WTC11 (cell line): ENCODE measurements around the gene UPF2. TPM values are rescaled to one million over a fixed set of nuclear protein-coding genes. Genes with fewer than 3 reads are reported as not detected.

Experiments
- ATAC-seq: fragments of 200-7000 bp; cut with Tn5 transposase; 2 replicates; pipeline ENCODE4 v1.10.0; 2021; ENCODE audit warnings: mild to moderate bottlenecking, moderate library complexity
- CTCF ChIA-PET: fragments of 300-600 bp; sonication (Branson Sonifier 250); formaldehyde crosslinking; loops from one replicate; lab custom pipeline; 2021; ENCODE audit warnings: antibody characterized with exemption; lab: Charles Lee
- POLR2A ChIA-PET: fragments of 350-600 bp; sonication (Branson Sonifier 250); formaldehyde crosslinking; loops from one replicate; lab custom pipeline; 2021; ENCODE audit warnings: antibody characterized with exemption; lab: Charles Lee
- DNase-seq: peaks from one replicate; pipeline ENCODE4 v3.0.0; 2021; ENCODE audit warnings: low spot score
- H3K27ac Mint-ChIP-seq: 2 replicates; pipeline ENCODE4 v1.8.0; 2021; ENCODE audit warnings: mixed read lengths
- H3K27me3 Mint-ChIP-seq: 2 replicates; pipeline ENCODE4 v1.8.0; 2021; ENCODE audit warnings: low read depth, mild to moderate bottlenecking, moderate library complexity, mixed read lengths
- H3K36me3 Mint-ChIP-seq: 2 replicates; pipeline ENCODE4 v1.8.0; 2021; ENCODE audit warnings: mixed read lengths
- H3K4me1 Mint-ChIP-seq: 2 replicates; pipeline ENCODE4 v1.8.0; 2022; ENCODE audit warnings: mixed read lengths
- H3K4me3 Mint-ChIP-seq: 2 replicates; pipeline ENCODE4 v1.8.0; 2021; ENCODE audit warnings: mild to moderate bottlenecking, moderate library complexity, mixed read lengths
- H3K9me3 Mint-ChIP-seq: 2 replicates; pipeline ENCODE4 v1.8.0; 2021; ENCODE audit warnings: mixed read lengths
- ATF1 ChIP-seq: sonication (generic); formaldehyde crosslinking; IDR thresholded peaks from 2 replicates; pipeline ENCODE4 v1.8.1; 2023; ENCODE audit warnings: mild to moderate bottlenecking, moderate library complexity, missing genetic modification reagents
- ATF2 ChIP-seq: sonication (generic); formaldehyde crosslinking; IDR thresholded peaks from 2 replicates; pipeline ENCODE4 v1.8.1; 2022; ENCODE audit warnings: low read depth, missing genetic modification reagents, borderline replicate concordance
- ATF6 ChIP-seq: sonication (generic); formaldehyde crosslinking; IDR thresholded peaks from 2 replicates; pipeline ENCODE4 v1.8.1; 2023; ENCODE audit warnings: mild to moderate bottlenecking, missing genetic modification reagents
- ETV6 ChIP-seq: sonication (generic); formaldehyde crosslinking; IDR thresholded peaks from 2 replicates; pipeline ENCODE4 v1.8.1; 2022; ENCODE audit warnings: mild to moderate bottlenecking, missing genetic modification reagents
- FOXK1 ChIP-seq: sonication (generic); formaldehyde crosslinking; IDR thresholded peaks from 2 replicates; pipeline ENCODE4 v1.8.0; 2022; ENCODE audit warnings: mild to moderate bottlenecking, moderate library complexity, missing genetic modification reagents
- GRHL2 ChIP-seq: fragments of 250-450 bp; sonication (Bioruptor Pico); IDR thresholded peaks from 2 replicates; pipeline ENCODE4 v1.8.0; 2022; ENCODE audit warnings: mild to moderate bottlenecking, moderate library complexity; ENCODE audit not compliant: insufficient replicate concordance, severe bottlenecking
- IRF1 ChIP-seq: sonication (generic); formaldehyde crosslinking; IDR thresholded peaks from 2 replicates; pipeline ENCODE4 v1.8.0; 2023; ENCODE audit warnings: missing genetic modification reagents
- MAX ChIP-seq: sonication (generic); formaldehyde crosslinking; IDR thresholded peaks from 2 replicates; pipeline ENCODE4 v1.8.0; 2022; ENCODE audit warnings: mild to moderate bottlenecking, missing genetic modification reagents
- NR3C1 ChIP-seq: sonication (generic); formaldehyde crosslinking; conservative IDR thresholded peaks from 2 replicates; pipeline ENCODE4 v1.8.1; 2023; ENCODE audit warnings: low read depth, mild to moderate bottlenecking, missing genetic modification reagents
- PREB ChIP-seq: sonication (generic); formaldehyde crosslinking; IDR thresholded peaks from 2 replicates; pipeline ENCODE4 v1.8.1; 2022; ENCODE audit warnings: mild to moderate bottlenecking, missing genetic modification reagents, moderate library complexity, borderline replicate concordance
- SMAD4 ChIP-seq: sonication (generic); formaldehyde crosslinking; IDR thresholded peaks from 2 replicates; pipeline ENCODE4 v1.8.0; 2022; ENCODE audit warnings: mild to moderate bottlenecking, missing genetic modification reagents
- TEAD1 ChIP-seq: sonication (generic); formaldehyde crosslinking; IDR thresholded peaks from 2 replicates; pipeline ENCODE4 v1.8.0; 2022; ENCODE audit warnings: mild to moderate bottlenecking, missing genetic modification reagents
- ZBTB21 ChIP-seq: sonication (generic); formaldehyde crosslinking; IDR thresholded peaks from 2 replicates; pipeline ENCODE4 v1.8.1; 2023; ENCODE audit warnings: mild to moderate bottlenecking, missing genetic modification reagents, borderline replicate concordance
- ZBTB43 ChIP-seq: sonication (generic); formaldehyde crosslinking; IDR thresholded peaks from 2 replicates; pipeline ENCODE4 v1.8.1; 2023; ENCODE audit warnings: mild to moderate bottlenecking, missing genetic modification reagents
- ZNF121 ChIP-seq: sonication (generic); formaldehyde crosslinking; IDR thresholded peaks from 2 replicates; pipeline ENCODE4 v1.8.0; 2023; ENCODE audit warnings: missing genetic modification reagents
- ZNF512 ChIP-seq: sonication (generic); formaldehyde crosslinking; IDR thresholded peaks from 2 replicates; pipeline ENCODE4 v1.8.1; 2022; ENCODE audit warnings: missing genetic modification reagents, borderline replicate concordance
- total RNA-seq: library from RNA; stranded (reverse); gene quantifications from 3 replicates; pipeline ENCODE4 v1.2.3, GENCODE V29; 2021

Gene UPF2
- total RNA-seq, 1 experiment from 2014 or later: 24.3 TPM

GRCh38 chr10:12048547-12048946 is 5.9 kb upstream of the UPF2 start:
- Mint-ChIP-seq H3K9me3 (no peaks in the 10 kb centered on the region), H3K27me3 (no peaks in the 10 kb centered on the region), H3K27ac (no peak overlapping the region), H3K36me3 (no peaks in the 10 kb centered on the region), H3K4me3 (no peak overlapping the region), H3K4me1 (peaks cover 5% of the 10 kb centered on the region; the same call in 1 of the 2 replicates)
- ChIA-PET POLR2A (no interaction called here), CTCF (no interaction called here)
- DNase-seq (no peak), ATAC-seq (no peak)
- TF ChIP-seq ZNF121 (CRISPR knock-in tag): no peak
- TF ChIP-seq ZBTB21: no peak
- TF ChIP-seq ZNF512 (CRISPR knock-in tag): no peak
- TF ChIP-seq FOXK1 (CRISPR knock-in tag): no peak
- no peak for TF ChIP-seq IRF1 (CRISPR knock-in tag)
- no peak for TF ChIP-seq ATF6 (CRISPR knock-in tag)
- no peak for TF ChIP-seq TEAD1 (CRISPR knock-in tag)
- no peak for TF ChIP-seq SMAD4 (CRISPR knock-in tag)
- no peak for TF ChIP-seq MAX (CRISPR knock-in tag)
- no peak for TF ChIP-seq PREB (CRISPR knock-in tag)

GRCh38 chr10:12045596-12045995 is 3.0 kb upstream of the UPF2 start:
- Mint-ChIP-seq H3K27ac (no peak overlapping the region), H3K4me3 (no peak overlapping the region), H3K4me1 (peaks cover 18% of the 10 kb centered on the region)

GRCh38 chr10:12042409-12042796 is 206 bp downstream of the UPF2 start:
- no peaks in the 10 kb centered on the region for H3K9me3 Mint-ChIP-seq
- H3K27ac Mint-ChIP-seq: 0 out of 2 replicates have a peak overlapping the region, but pooled peaks have one; percentile 91
- H3K36me3 Mint-ChIP-seq: no peaks in the 10 kb centered on the region
- no peaks in the 10 kb centered on the region for H3K27me3 Mint-ChIP-seq
- ATAC-seq (peak; percentile 1; the same call in 1 of the 2 replicates), DNase-seq (no peak)
- TF ChIP-seq GRHL2 (CRISPR knock-in tag) (no peak), ATF1 (CRISPR knock-in tag) (no peak), ETV6 (CRISPR knock-in tag) (no peak), ZBTB43 (CRISPR knock-in tag) (peak; percentile 23; the same call in 1 of the 2 replicates), SMAD4 (CRISPR knock-in tag) (no peak), NR3C1 (CRISPR knock-in tag) (no peak)
- ChIA-PET CTCF (interaction anchor here (1.0 to 1.9 kb wide), 5 partner anchors 56 to 260 kb away, joined by 3 to 5 read pairs (median 3); partner anchors contain the start of genes CDC123 and NUDT5), POLR2A (interaction anchor here (0.6 to 1.2 kb wide), 4 partner anchors 27 to 1253 kb away, joined by 3 to 7 read pairs (median 4); no protein-coding TSS in a partner anchor)
- peaks cover 21% of the 10 kb centered on the region for H3K4me1 Mint-ChIP-seq
- H3K4me3 Mint-ChIP-seq: peak overlapping the region; percentile 92

More at GRCh38 chr10:12045596-12045995, 3.0 kb upstream of the UPF2 start:
- TF ChIP-seq ATF2 (CRISPR knock-in tag): no peak
- no peaks in the 10 kb centered on the region for H3K9me3 Mint-ChIP-seq
- no peaks in the 10 kb centered on the region for H3K27me3 Mint-ChIP-seq
- H3K36me3 Mint-ChIP-seq: no peaks in the 10 kb centered on the region
- POLR2A ChIA-PET: no interaction called here
- ATAC-seq (no peak), DNase-seq (no peak)
- CTCF ChIA-PET: no interaction called here
